Tibial artery (tissue), 4 donors: ENCODE data around the gene GID8.
A peak's percentile ranks its signal among the peaks of the same experiment; 100 is the strongest.

ENCODE experiments used
- DNase-seq, 2 donors: peaks; one replicate each; pipeline ENCODE4 v3.0.0-alpha.2; 2019
- H3K27ac ChIP-seq, 2 donors: fragments of 200-600 bp; sonication (generic) in 1 of 2; 1 replicate in 1 of 2; 2 replicates in 1 of 2; pipeline ENCODE4 v1.5.1; 2018 to 2019; ENCODE audit warnings: mild to moderate bottlenecking in 1 of 2
- H3K27me3 ChIP-seq, 2 donors: fragments of 200-600 bp; sonication (generic) in 1 of 2; one replicate each; pipeline versions ENCODE4 v1.5.1 to v1.6.0; 2016 to 2019
- H3K36me3 ChIP-seq, 3 donors: fragments of 200-600 bp; sonication (generic) in 2 of 3; one replicate each; pipeline ENCODE4 v1.5.1; 2016 to 2019; ENCODE audit warnings: mild to moderate bottlenecking in 2 of 3
- H3K4me1 ChIP-seq, 4 donors: fragments of 200-600 bp; sonication (generic) in 2 of 4; 1 replicate in 3 of 4; 2 replicates in 1 of 4; pipeline ENCODE4 v1.5.1; 2016 to 2019
- H3K4me3 ChIP-seq, 2 donors: fragments of 200-600 bp; sonication (generic) in 1 of 2; 1 replicate in 1 of 2; 2 replicates in 1 of 2; pipeline ENCODE4 v1.5.1; 2018 to 2019; ENCODE audit warnings: mild to moderate bottlenecking in 2 of 2
- H3K9me3 ChIP-seq, 3 donors: fragments of 200-600 bp; sonication (generic) in 1 of 3; one replicate each; pipeline ENCODE4 v1.5.1; 2016 to 2019
- intact Hi-C: fragments of 100-400 bp; cut with DNase I; formaldehyde crosslinking; loops from one replicate; pipeline ENCODE4 v1.15.0; 2023; ENCODE audit warnings: low total_unique reads
- TF ChIP-seq, protein P1 (sequence below), 2 experiments: fragments of 200-600 bp in 1 of 2; fragments of 450-650 bp in 1 of 2; IDR thresholded peaks; one replicate each; pipeline ENCODE4 v1.5.1; 2017 to 2019; ENCODE audit warnings: antibody characterized with exemption in 2 of 2, mild to moderate bottlenecking in 1 of 2, moderate library complexity in 1 of 2

The GID8 gene

GRCh38 chr20:62943396-62943795 lies 5.4 kb downstream of the GID8 start:
- Histone ChIP-seq H3K36me3 (peaks cover 45 to 74% (median 52%) of the 10 kb centered on the region in 3 donors), H3K27me3 (no peaks in the 10 kb centered on the region), H3K4me3 (no peak overlapping the region), H3K27ac (no peak overlapping the region), H3K9me3 (no peaks in the 10 kb centered on the region), H3K4me1 (peaks cover 0 to 38% (median 29%) of the 10 kb centered on the region in 4 donors)
- intact Hi-C loops, result no loop called here
- peak in 1 of 2 donors; percentile 55 for DNase-seq
- TF ChIP-seq, protein P1, sequence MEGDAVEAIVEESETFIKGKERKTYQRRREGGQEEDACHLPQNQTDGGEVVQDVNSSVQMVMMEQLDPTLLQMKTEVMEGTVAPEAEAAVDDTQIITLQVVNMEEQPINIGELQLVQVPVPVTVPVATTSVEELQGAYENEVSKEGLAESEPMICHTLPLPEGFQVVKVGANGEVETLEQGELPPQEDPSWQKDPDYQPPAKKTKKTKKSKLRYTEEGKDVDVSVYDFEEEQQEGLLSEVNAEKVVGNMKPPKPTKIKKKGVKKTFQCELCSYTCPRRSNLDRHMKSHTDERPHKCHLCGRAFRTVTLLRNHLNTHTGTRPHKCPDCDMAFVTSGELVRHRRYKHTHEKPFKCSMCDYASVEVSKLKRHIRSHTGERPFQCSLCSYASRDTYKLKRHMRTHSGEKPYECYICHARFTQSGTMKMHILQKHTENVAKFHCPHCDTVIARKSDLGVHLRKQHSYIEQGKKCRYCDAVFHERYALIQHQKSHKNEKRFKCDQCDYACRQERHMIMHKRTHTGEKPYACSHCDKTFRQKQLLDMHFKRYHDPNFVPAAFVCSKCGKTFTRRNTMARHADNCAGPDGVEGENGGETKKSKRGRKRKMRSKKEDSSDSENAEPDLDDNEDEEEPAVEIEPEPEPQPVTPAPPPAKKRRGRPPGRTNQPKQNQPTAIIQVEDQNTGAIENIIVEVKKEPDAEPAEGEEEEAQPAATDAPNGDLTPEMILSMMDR (IDR thresholded peaks at IDR 0.05), result no peak

DNA sequence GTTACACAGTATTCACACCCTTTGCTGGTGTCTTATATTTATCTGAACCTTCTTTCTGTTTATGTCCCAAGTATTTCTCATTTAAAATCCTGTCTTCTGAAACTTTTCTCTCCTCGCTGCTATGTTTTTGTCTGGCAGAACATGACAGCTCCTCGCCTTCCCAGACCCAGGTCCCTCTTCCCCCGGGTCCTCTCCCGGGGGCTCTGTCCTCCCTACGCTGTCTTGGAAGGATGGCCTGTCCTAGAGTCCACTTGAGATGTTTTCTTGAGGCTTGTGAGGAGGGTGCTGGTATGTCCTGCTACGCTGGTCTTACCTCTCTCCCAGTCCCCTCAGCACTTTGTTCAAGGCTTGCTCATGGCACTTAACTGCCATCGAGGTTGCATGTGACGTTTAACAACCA lies 6.2 kb downstream of the GID8 start:
- TF ChIP-seq, protein P1 (IDR thresholded peaks at IDR 0.05), result no peak
- Histone ChIP-seq H3K4me3 (no peak overlapping the region), H3K27me3 (no peaks in the 10 kb centered on the region), H3K4me1 (peaks cover 0 to 32% (median 24%) of the 10 kb centered on the region in 4 donors), H3K9me3 (no peaks in the 10 kb centered on the region), H3K36me3 (peaks cover 45 to 82% (median 57%) of the 10 kb centered on the region in 3 donors), H3K27ac (no peak overlapping the region)
- intact Hi-C loops, result no loop called here
- no peak for DNase-seq

GRCh38 chr20:62944746-62945145 lies 6.8 kb downstream of the GID8 start:
- Histone ChIP-seq H3K4me3 (no peak overlapping the region), H3K4me1 (peaks cover 0 to 26% (median 18%) of the 10 kb centered on the region in 4 donors), H3K27me3 (no peaks in the 10 kb centered on the region), H3K9me3 (no peaks in the 10 kb centered on the region), H3K27ac (no peak overlapping the region), H3K36me3 (peaks cover 46 to 87% (median 63%) of the 10 kb centered on the region in 3 donors)
- intact Hi-C loops, result no loop called here
- DNase-seq, result no peak
- TF ChIP-seq, protein P1 (IDR thresholded peaks at IDR 0.05), result no peak

GRCh38 chr20:62945771-62946339 lies 7.9 kb downstream of the GID8 start:
- no peak for DNase-seq
- Histone ChIP-seq H3K4me1 (peaks cover 0 to 18% (median 12%) of the 10 kb centered on the region in 4 donors), H3K9me3 (no peaks in the 10 kb centered on the region), H3K36me3 (peaks cover 51 to 96% (median 73%) of the 10 kb centered on the region in 3 donors), H3K4me3 (no peak overlapping the region), H3K27me3 (no peaks in the 10 kb centered on the region), H3K27ac (no peak overlapping the region)
- TF ChIP-seq, protein P1 (IDR thresholded peaks at IDR 0.05), result no peak
- intact Hi-C loops, result no loop called here

DNA sequence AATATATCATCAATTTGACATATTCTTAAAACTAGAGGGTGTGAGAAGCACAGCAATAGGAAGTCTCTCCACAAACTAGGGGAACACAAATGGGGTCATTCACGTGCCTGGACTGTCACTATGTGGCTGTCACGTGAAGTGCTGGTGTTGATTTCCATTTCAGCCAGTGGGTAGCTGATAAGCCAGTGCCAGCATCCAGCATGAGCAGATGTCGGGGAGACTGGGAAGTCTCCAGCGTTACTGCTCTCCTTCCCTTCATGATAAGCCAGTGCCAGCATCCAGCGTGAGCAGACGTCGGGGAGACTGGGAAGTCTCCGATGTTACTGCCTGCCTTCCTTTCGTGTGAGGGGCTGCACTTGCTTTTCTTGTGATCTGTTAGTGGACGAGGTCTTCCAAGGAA lies 9.0 kb downstream of the GID8 start:
- H3K36me3 ChIP-seq, result peaks cover 51 to 87% (median 73%) of the 10 kb centered on the region in 3 donors
- H3K27me3 ChIP-seq, result no peaks in the 10 kb centered on the region
- TF ChIP-seq, protein P1 (IDR thresholded peaks at IDR 0.05), result no peak
- intact Hi-C loops, result no loop called here
- no peak overlapping the region for H3K27ac ChIP-seq
- H3K9me3 ChIP-seq, result no peaks in the 10 kb centered on the region
- H3K4me3 ChIP-seq, result no peak overlapping the region
- H3K4me1 ChIP-seq, result peaks cover 0 to 11% (median 3%) of the 10 kb centered on the region in 4 donors
- no peak for DNase-seq
